Caco-2 (cell line): Measurements from ENCODE around the gene ACP6. TPM values are rescaled to one million over a fixed set of nuclear protein-coding genes. Genes with fewer than 3 reads are reported as not detected.

Experiments used
- BruUV-seq: library from RNA; stranded (reverse); fragments of 400-500 nt; replicated peaks from 2 replicates; lab custom pipeline; 2021; lab: Mats Ljungman, UMichigan
- CTCF ChIA-PET: fragments of 300-600 bp; sonication (Branson Sonifier 250); formaldehyde crosslinking; loops from one replicate; lab custom pipeline; 2022; ENCODE audit warnings: antibody characterized with exemption; lab: Charles Lee
- POLR2A ChIA-PET: fragments of 300-600 bp; sonication (Branson Sonifier 250); formaldehyde crosslinking; loops from one replicate; lab custom pipeline; 2022; ENCODE audit warnings: antibody characterized with exemption; lab: Charles Lee
- DNase-seq, 2 experiments: peaks; one replicate each; pipeline versions ENCODE4 v3.0.0 to v3.0.0-alpha.2; 2020 to 2022
- H3K27me3 ChIP-seq: replicated peaks from 2 replicates; pipeline ENCODE4 v1.6.0; 2011; ENCODE audit warnings: low read length; ENCODE audit not compliant: control insufficient read depth, insufficient read depth
- H3K36me3 ChIP-seq: 2 replicates; pipeline ENCODE4 v1.5.1; 2011; ENCODE audit warnings: low read length; ENCODE audit not compliant: control insufficient read depth, insufficient read depth
- H3K4me1 ChIP-seq: fragments of 250-450 bp; sonication (Bioruptor Pico); 2 replicates; pipeline ENCODE4 v1.5.1; 2020; ENCODE audit warnings: mild to moderate bottlenecking
- H3K4me3 ChIP-seq: 2 replicates; pipeline ENCODE4 v1.5.1; 2011; ENCODE audit warnings: low read depth, mild to moderate bottlenecking, control low read depth, low read length
- H3K9me3 ChIP-seq: fragments of 250-450 bp; sonication (Bioruptor Pico); 2 replicates; pipeline ENCODE4 v1.5.1; 2020; ENCODE audit warnings: mild to moderate bottlenecking, moderate library complexity
- H3K27ac Mint-ChIP-seq: one replicate; pipeline ENCODE4 v1.8.0; 2022; ENCODE audit warnings: mixed read lengths; ENCODE audit not compliant: unreplicated experiment
- H3K27me3 Mint-ChIP-seq: one replicate; pipeline ENCODE4 v1.8.0; 2022; ENCODE audit warnings: mixed read lengths; ENCODE audit not compliant: insufficient read depth, unreplicated experiment
- H3K36me3 Mint-ChIP-seq: one replicate; pipeline ENCODE4 v1.8.0; 2022; ENCODE audit warnings: mild to moderate bottlenecking, mixed read lengths; ENCODE audit not compliant: insufficient read depth, unreplicated experiment
- H3K4me1 Mint-ChIP-seq: one replicate; pipeline ENCODE4 v1.8.0; 2022; ENCODE audit warnings: low read depth, mixed read lengths; ENCODE audit not compliant: unreplicated experiment
- H3K4me3 Mint-ChIP-seq: one replicate; pipeline ENCODE4 v1.8.0; 2022; ENCODE audit warnings: mild to moderate bottlenecking, moderate library complexity, mixed read lengths; ENCODE audit not compliant: unreplicated experiment
- H3K9me3 Mint-ChIP-seq: one replicate; pipeline ENCODE4 v1.8.0; 2022; ENCODE audit warnings: mixed read lengths; ENCODE audit not compliant: unreplicated experiment
- intact Hi-C: fragments of 100-400 bp; cut with micrococcal nuclease; formaldehyde crosslinking; loops from one replicate; pipeline ENCODE4 v1.10.0; 2022; ENCODE audit not compliant: unreplicated experiment
- total RNA-seq: library from RNA; stranded (reverse); gene quantifications from 2 replicates; pipeline ENCODE4 v1.2.3, GENCODE V29; 2022
- TF ChIP-seq, protein P1 (sequence below), 2 experiments: fragments of 200-600 bp in 1 of 2; IDR thresholded peaks; 1 replicate in 1 of 2; 2 replicates in 1 of 2; pipeline versions ENCODE4 v1.5.1 to v1.8.0; 2011 to 2022; ENCODE audit warnings: antibody characterized with exemption in 1 of 2, control low read depth in 1 of 2, inconsistent platforms in 1 of 2, low read depth in 1 of 2, low read length in 1 of 2, mild to moderate bottlenecking in 1 of 2, moderate library complexity in 1 of 2; ENCODE audit not compliant: insufficient read depth in 1 of 2, severe bottlenecking in 1 of 2, unreplicated experiment in 1 of 2

The ACP6 gene
- total RNA-seq, 1 experiment from 2014 or later = 24.6 TPM

DNA sequence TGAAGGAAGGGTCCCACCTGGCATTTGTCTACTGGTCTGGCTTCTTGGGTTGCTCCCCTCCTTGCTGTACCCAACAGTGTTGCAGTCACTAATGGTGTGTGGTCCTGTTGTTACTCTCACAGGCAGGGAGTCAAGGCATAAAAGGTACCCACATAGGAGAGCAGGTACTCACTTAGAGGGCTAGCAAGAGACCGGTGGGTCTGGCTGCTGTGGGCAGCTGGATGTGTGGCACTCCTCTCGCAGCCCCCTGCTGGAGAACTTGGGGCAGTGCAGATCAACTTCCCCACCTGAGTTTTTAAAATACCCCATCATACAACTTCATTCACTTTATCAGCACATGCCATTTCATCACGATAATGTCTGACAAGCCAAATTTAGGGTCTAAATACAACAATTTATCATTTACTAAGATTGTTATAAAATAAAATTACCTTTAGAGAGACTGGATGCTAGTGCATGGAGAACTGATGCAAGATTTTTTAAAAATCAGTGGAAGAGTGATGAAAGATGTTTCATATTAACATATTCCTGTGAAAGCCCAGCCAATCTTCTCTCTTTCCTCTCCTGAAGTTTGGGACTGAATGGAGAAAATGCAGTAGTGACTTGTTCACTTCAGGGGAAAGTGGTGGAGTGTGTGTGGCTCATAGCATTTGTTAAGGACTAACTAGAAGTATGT, 42.8 kb downstream of the ACP6 start:
- intact Hi-C loops = loop anchor here (1.0 kb wide), 2 partner anchors 112 to 132 kb away; no protein-coding TSS in a partner anchor
- H3K4me1 Mint-ChIP-seq = peaks cover 35% of the 10 kb centered on the region
- Histone ChIP-seq H3K36me3 (no peaks in the 10 kb centered on the region), H3K9me3 (no peaks in the 10 kb centered on the region), H3K4me1 (peaks cover 30% of the 10 kb centered on the region), H3K27me3 (no peaks in the 10 kb centered on the region), H3K4me3 (no peak overlapping the region)
- H3K27ac Mint-ChIP-seq = no peak overlapping the region
- BruUV-seq = no TSS peak
- peaks cover 6% of the 10 kb centered on the region for H3K36me3 Mint-ChIP-seq
- CTCF ChIA-PET = interaction anchor here (0.7 to 1.2 kb wide), 5 partner anchors 28 to 368 kb away, joined by 3 to 9 read pairs (median 3); no protein-coding TSS in a partner anchor
- H3K9me3 Mint-ChIP-seq = no peaks in the 10 kb centered on the region
- TF ChIP-seq, protein P1, sequence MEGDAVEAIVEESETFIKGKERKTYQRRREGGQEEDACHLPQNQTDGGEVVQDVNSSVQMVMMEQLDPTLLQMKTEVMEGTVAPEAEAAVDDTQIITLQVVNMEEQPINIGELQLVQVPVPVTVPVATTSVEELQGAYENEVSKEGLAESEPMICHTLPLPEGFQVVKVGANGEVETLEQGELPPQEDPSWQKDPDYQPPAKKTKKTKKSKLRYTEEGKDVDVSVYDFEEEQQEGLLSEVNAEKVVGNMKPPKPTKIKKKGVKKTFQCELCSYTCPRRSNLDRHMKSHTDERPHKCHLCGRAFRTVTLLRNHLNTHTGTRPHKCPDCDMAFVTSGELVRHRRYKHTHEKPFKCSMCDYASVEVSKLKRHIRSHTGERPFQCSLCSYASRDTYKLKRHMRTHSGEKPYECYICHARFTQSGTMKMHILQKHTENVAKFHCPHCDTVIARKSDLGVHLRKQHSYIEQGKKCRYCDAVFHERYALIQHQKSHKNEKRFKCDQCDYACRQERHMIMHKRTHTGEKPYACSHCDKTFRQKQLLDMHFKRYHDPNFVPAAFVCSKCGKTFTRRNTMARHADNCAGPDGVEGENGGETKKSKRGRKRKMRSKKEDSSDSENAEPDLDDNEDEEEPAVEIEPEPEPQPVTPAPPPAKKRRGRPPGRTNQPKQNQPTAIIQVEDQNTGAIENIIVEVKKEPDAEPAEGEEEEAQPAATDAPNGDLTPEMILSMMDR (IDR thresholded peaks at IDR 0.05; ENCODE audit: insufficient read depth in 1 of 2, low read depth in 1 of 2, low read length in 1 of 2, severe bottlenecking in 1 of 2, unreplicated experiment in 1 of 2) = peak; percentile 88 to 90
- H3K27me3 Mint-ChIP-seq = no peaks in the 10 kb centered on the region
- no peak overlapping the region for H3K4me3 Mint-ChIP-seq
- POLR2A ChIA-PET = no interaction called here
- DNase-seq = peak; percentile 59 to 65

DNA sequence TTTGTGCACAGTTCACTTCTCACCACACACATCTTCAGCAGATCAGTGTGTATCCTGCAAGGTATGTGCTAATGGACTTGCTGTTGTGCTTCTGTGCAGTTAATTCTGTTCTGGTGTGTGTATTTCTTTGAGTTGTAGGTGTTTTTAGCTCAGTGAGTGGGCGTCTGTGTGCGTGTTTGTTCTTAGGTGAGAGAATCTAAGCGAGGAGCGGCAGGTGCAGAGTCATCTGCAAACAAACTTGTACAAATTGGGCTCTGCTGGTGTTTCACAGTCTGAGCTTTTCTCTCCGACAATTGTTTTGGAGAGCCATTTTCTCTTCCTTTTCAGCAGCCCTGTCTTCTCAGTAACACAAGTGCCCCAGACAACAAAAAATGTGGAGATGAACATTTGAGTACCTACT, 43.6 kb downstream of the ACP6 start:
- TF ChIP-seq, protein P1 (IDR thresholded peaks at IDR 0.05; ENCODE audit: insufficient read depth in 1 of 2, low read depth in 1 of 2, low read length in 1 of 2, severe bottlenecking in 1 of 2, unreplicated experiment in 1 of 2) = no peak
- Mint-ChIP-seq H3K4me1 (peaks cover 35% of the 10 kb centered on the region), H3K27me3 (no peaks in the 10 kb centered on the region), H3K9me3 (no peaks in the 10 kb centered on the region), H3K27ac (peak overlapping the region; percentile 2), H3K4me3 (no peak overlapping the region), H3K36me3 (peaks cover 6% of the 10 kb centered on the region)
- H3K27me3 ChIP-seq = no peaks in the 10 kb centered on the region
- intact Hi-C loops = loop anchor here (1.0 kb wide), 2 partner anchors 111 to 131 kb away; no protein-coding TSS in a partner anchor
- H3K9me3 ChIP-seq = no peaks in the 10 kb centered on the region
- no peak overlapping the region for H3K4me3 ChIP-seq
- no TSS peak for BruUV-seq
- ChIA-PET CTCF (interaction anchor here (1.0 to 1.2 kb wide), 5 partner anchors 14 to 266 kb away, joined by 3 to 9 read pairs (median 5); no protein-coding TSS in a partner anchor), POLR2A (interaction anchor here (1.0 kb wide), 1 partner anchor 27 kb away, joined by 4 read pairs; no protein-coding TSS in a partner anchor)
- no peaks in the 10 kb centered on the region for H3K36me3 ChIP-seq
- DNase-seq = no peak
- peaks cover 30% of the 10 kb centered on the region for H3K4me1 ChIP-seq

DNA sequence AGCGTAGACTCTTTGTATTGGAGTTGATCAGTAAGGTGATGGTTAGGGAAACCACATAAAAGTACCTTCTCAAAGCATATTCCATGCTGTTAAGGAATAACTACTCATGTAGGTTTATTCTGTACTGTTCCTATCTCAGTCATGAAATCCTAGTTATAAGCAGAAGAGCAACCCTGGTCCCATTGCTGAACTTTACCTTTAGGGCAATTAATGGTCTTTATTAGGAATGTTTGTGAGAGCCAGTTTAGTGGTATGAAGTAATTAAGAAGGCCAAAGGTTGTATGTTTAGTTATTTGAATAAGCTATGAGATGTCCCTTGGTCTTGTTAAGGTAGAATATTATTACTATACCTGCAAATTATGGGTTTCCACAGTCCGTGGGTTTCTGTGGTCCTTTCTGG, 44.0 kb downstream of the ACP6 start:
- Mint-ChIP-seq H3K27ac (peak overlapping the region; percentile 2), H3K4me1 (peaks cover 35% of the 10 kb centered on the region), H3K4me3 (no peak overlapping the region), H3K9me3 (no peaks in the 10 kb centered on the region), H3K27me3 (no peaks in the 10 kb centered on the region), H3K36me3 (peaks cover 6% of the 10 kb centered on the region)
- Histone ChIP-seq H3K27me3 (no peaks in the 10 kb centered on the region), H3K36me3 (no peaks in the 10 kb centered on the region), H3K9me3 (no peaks in the 10 kb centered on the region), H3K4me1 (peaks cover 30% of the 10 kb centered on the region), H3K4me3 (no peak overlapping the region)
- no peak for DNase-seq
- ChIA-PET POLR2A (interaction anchor here (1.0 kb wide), 1 partner anchor 27 kb away, joined by 4 read pairs; no protein-coding TSS in a partner anchor), CTCF (interaction anchor here (0.6 to 1.2 kb wide), 5 partner anchors 14 to 125 kb away, joined by 3 to 9 read pairs (median 3); partner anchors contain the start of gene BCL9)
- no TSS peak for BruUV-seq
- TF ChIP-seq, protein P1 (IDR thresholded peaks at IDR 0.05; ENCODE audit: insufficient read depth in 1 of 2, low read depth in 1 of 2, low read length in 1 of 2, severe bottlenecking in 1 of 2, unreplicated experiment in 1 of 2) = no peak
- intact Hi-C loops = no loop called here
